Measurements from ENCODE around the gene CARM1.

The CARM1 gene

GRCh38 chr19:10911579-10912363, 40.4 kb downstream of the CARM1 start:
- DNase-seq, result no peak

DNA sequence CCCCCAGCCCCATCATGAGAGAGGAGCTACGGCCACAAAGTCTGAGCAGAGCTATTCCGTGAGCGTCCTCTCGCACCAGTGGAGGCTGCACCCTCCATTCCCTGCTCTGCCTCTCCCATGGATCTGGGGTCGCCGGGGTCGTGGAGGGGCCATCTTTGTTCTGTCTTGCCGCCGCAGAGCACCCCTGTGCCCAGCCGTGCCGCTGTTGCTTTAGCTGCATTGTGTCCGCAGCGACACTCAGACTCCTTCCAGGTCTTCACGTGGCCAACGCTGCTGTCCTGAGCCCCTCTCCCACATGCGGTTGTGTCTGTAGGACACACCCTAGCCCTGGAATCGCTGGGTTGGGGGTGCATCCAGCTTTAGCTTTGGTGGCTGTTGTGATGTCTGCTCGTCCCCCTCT, 41.3 kb downstream of the CARM1 start:
- DNase-seq, result no peak

DNA sequence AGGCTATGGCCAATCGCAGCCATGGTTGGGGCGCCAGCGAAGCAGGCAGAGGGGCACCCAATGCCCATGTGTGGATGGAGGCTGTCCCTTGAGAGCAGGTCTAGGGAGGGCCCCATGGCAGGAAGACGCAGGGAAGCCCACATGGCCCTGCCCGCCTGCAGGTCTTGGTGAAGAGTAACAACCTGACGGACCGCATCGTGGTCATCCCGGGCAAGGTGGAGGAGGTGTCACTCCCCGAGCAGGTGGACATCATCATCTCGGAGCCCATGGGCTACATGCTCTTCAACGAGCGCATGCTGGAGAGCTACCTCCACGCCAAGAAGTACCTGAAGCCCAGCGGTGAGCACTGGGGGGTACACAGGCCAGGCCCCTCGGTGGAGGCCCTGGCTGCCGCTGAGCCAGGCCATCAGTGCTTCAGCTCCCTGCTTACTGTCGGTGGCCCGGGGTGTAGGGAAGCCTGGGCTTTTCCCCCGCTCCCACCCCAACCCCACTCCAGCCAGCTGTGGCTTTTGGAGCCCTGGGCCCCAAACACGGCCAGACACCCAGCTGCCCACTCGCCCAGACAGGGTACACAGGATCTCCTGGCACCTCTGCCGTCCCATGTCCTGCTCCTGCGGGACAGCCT, 42.5 kb downstream of the CARM1 start:
- no peak for DNase-seq

- DNase-seq, result no peak
Observed at GRCh38 chr19:10915130-10916091, 44.1 kb downstream of the CARM1 start.

DNA sequence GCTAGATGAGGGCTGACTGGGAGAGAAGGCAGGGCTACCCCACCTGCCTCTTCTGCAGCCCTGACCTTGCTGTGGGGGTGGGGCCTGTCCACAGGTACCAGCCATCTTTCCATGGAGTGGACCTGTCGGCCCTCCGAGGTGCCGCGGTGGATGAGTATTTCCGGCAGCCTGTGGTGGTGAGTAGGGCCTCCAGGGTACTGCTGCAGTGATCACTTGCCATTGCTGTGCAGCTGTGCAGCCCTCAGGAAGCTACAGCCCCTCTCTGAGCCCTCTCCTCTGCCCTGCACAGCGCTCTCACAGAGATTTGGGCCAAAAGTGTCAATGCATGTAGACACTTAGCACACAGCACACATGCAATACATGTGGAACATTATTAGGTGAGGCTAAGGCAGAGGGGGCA, 45.2 kb downstream of the CARM1 start:
- no peak for DNase-seq

GRCh38 chr19:10918359-10918758, 47.0 kb downstream of the CARM1 start:
- DNase-seq, result no peak

DNA sequence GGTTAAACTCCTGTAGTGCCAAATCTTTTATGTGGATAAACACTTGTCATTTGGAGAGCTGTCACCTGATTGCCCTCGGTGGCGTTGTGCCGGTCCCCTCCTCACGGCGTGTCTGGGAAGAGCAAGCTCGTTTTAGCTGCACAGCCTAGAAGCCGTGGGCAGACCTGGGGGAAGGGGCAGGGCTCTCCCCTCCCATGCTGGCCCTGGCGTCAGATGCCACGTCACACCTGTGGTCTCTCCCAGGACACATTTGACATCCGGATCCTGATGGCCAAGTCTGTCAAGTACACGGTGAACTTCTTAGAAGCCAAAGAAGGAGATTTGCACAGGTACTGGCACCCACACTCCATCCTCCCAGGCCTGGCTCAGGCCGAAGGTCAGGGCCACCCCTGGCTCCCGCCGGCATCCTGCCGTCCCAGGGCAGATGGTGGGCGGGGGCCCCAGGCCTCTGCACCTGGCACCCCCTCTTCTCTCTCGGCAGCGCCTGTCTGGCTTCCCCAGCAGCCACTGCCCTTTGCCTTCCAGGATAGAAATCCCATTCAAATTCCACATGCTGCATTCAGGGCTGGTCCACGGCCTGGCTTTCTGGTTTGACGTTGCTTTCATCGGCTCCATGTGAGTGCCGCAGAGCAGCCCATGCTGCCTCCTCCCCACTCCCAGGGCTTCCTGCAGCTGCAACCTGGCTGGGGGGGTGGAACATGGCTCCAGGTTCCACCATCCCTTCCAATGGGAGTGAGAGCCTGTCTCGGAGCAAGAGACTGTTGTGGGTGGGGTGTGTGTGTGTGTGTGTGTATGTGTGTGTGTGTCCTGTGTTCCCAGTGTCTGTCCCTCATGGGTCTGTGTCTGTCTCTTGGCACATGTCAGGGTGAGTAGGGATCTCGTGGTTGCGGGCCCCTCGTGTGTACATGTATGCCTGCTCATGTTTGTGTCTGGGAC, 48.3 kb downstream of the CARM1 start:
- DNase-seq, result no peak

GRCh38 chr19:10920288-10920655, 48.9 kb downstream of the CARM1 start:
- no peak for DNase-seq

- no peak for DNase-seq
Observed at GRCh38 chr19:10920781-10921180, 49.4 kb downstream of the CARM1 start.

DNA sequence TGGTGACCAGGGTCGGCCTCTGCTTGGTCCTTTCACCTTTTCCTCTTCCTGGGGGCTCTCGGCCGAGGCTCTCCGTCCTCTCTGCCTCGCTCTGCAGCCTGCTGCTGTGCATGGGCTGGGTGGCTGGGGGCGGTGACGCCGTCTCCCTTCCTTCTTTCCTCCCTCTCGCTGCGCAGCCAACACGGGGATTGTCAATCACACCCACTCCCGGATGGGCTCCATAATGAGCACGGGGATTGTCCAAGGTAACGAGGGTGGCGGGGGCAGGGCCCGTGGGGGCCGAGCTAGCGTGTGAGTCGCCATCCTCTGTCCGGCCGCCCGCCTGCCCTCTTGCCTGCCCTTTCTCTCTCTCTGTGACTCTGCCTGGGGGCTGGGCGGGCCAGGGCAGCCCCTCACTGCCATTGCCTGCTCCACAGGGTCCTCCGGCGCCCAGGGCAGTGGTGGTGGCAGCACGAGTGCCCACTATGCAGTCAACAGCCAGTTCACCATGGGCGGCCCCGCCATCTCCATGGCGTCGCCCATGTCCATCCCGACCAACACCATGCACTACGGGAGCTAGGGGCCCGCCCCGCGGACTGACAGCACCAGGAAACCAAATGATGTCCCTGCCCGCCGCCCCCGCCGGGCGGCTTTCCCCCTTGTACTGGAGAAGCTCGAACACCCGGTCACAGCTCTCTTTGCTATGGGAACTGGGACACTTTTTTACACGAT, 50.0 kb downstream of the CARM1 start:
- DNase-seq, result no peak

DNA sequence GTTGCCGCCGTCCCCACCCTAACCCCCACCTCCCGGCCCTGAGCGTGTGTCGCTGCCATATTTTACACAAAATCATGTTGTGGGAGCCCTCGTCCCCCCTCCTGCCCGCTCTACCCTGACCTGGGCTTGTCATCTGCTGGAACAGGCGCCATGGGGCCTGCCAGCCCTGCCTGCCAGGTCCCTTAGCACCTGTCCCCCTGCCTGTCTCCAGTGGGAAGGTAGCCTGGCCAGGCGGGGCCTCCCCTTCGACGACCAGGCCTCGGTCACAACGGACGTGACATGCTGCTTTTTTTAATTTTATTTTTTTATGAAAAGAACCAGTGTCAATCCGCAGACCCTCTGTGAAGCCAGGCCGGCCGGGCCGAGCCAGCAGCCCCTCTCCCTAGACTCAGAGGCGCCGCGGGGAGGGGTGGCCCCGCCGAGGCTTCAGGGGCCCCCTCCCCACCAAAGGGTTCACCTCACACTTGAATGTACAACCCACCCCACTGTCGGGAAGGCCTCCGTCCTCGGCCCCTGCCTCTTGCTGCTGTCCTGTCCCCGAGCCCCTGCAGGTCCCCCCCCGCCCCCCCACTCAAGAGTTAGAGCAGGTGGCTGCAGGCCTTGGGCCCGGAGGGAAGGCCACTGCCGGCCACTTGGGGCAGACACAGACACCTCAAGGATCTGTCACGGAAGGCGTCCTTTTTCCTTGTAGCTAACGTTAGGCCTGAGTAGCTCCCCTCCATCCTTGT, 50.7 kb downstream of the CARM1 start:
- no peak for DNase-seq

DNA sequence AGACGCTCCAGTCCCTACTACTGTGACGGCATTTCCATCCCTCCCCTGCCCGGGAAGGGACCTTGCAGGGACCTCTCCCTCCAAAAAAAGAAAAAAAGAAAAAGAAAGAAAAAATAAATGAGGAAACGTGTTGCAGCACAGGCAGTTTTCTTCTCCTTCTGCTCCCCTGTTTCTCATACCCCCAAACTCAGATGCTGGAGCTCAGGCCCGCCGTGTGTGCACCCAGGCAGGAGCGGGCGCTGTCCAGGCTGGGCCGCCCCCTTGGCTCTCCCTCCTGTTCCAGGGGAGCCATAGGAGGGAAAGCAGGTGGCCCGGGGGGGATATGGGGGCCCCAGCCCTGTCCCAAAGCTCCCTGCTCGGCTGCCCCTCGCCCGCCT, 51.3 kb downstream of the CARM1 start:
- DNase-seq, result no peak

- DNase-seq, result no peak
Observed at GRCh38 chr19:10923260-10924112, 52.1 kb downstream of the CARM1 start.

DNA sequence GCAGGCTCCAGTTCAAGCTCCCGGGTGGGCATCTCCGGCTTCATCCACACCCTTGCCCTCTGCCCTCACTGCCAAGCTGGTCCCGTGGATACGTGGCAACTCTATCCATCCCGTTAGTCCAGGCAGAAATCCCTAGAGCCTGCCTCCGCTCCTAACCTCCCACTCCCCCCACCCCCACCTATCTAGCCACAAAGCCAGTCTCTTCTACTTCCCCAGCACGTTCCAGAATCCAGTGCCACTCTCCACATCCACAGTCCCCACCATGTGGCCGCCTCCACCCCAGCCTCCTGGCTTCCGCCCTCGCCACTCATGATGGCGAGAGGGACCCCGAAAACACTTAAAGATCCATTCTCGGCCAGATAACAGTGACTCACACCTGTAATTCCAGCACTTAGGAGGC, 53.2 kb downstream of the CARM1 start:
- DNase-seq, result no peak

- DNase-seq, result no peak
Observed at GRCh38 chr19:10927730-10928562, 56.6 kb downstream of the CARM1 start.

- DNase-seq, result peak; percentile 99
Observed at GRCh38 chr19:10928563-10929401, 57.4 kb downstream of the CARM1 start, which contains the start of the genes TIMM29 and YIPF2. TIMM29 (plus strand) TSS chr19:10928811; CDS start chr19:10928823, 12 bp downstream. YIPF2 (minus strand) TSS chr19:10928639; CDS start chr19:10928410, 229 bp downstream.

GRCh38 chr19:10929402-10929794, 58.0 kb downstream of the CARM1 start:
- DNase-seq, result no peak
